MCF 10A (cell line): Measurements from ENCODE around the gene OGFOD3. TPM values are rescaled to one million over a fixed set of nuclear protein-coding genes. Genes with fewer than 3 reads are reported as not detected.

Source experiments
- BruUV-seq: library from RNA; stranded (reverse); fragments of 400-500 nt; replicated peaks from 2 replicates; lab custom pipeline; 2021; lab: Mats Ljungman, UMichigan
- CTCF ChIA-PET: fragments of 300-600 bp; sonication (Branson Sonifier 250); formaldehyde crosslinking; extraction: SDS; loops from one replicate; lab custom pipeline; 2021; ENCODE audit warnings: antibody characterized with exemption, inconsistent platforms; lab: Yijun Ruan, JAX
- POLR2A ChIA-PET: fragments of 300-600, 350-650 bp; sonication (Branson Sonifier 250); formaldehyde crosslinking; extraction: SDS; loops from one replicate; lab custom pipeline; 2020; ENCODE audit warnings: antibody characterized with exemption, inconsistent platforms; lab: Yijun Ruan, JAX
- DNase-seq: peaks from one replicate; pipeline ENCODE4 v3.0.0-alpha.2; 2018; ENCODE audit not compliant: unreplicated experiment
- H3K27ac Mint-ChIP-seq: one replicate; pipeline ENCODE4 v1.8.0; 2022; ENCODE audit warnings: mild to moderate bottlenecking, low read depth, mixed read lengths; ENCODE audit not compliant: unreplicated experiment
- H3K27me3 Mint-ChIP-seq: one replicate; pipeline ENCODE4 v1.8.0; 2022; ENCODE audit warnings: mixed read lengths; ENCODE audit not compliant: insufficient read depth, unreplicated experiment
- H3K36me3 Mint-ChIP-seq: one replicate; pipeline ENCODE4 v1.8.0; 2022; ENCODE audit warnings: mild to moderate bottlenecking, moderate library complexity, mixed read lengths; ENCODE audit not compliant: insufficient read depth, unreplicated experiment
- H3K4me1 Mint-ChIP-seq: one replicate; pipeline ENCODE4 v1.8.0; 2022; ENCODE audit warnings: mixed read lengths; ENCODE audit not compliant: insufficient read depth, unreplicated experiment
- H3K4me3 Mint-ChIP-seq: one replicate; pipeline ENCODE4 v1.8.0; 2022; ENCODE audit warnings: mild to moderate bottlenecking, moderate library complexity, mixed read lengths; ENCODE audit not compliant: unreplicated experiment
- H3K9me3 Mint-ChIP-seq: one replicate; pipeline ENCODE4 v1.8.0; 2022; ENCODE audit warnings: mixed read lengths; ENCODE audit not compliant: unreplicated experiment
- intact Hi-C: fragments of 100-400 bp; cut with micrococcal nuclease; formaldehyde crosslinking; loops from 2 replicates; pipeline ENCODE4 v1.14.1; 2022
- total RNA-seq: library from RNA; stranded (reverse); gene quantifications from 2 replicates; pipeline ENCODE4 v1.2.3, GENCODE V29; 2022
- TF ChIP-seq, protein P1 (sequence below): fragments of 200-600 bp; IDR thresholded peaks from one replicate; pipeline ENCODE4 v1.8.0; 2022; ENCODE audit warnings: antibody characterized with exemption, mild to moderate bottlenecking; ENCODE audit not compliant: unreplicated experiment

OGFOD3 gene
- total RNA-seq, 1 experiment from 2014 or later = 21.1 TPM

DNA sequence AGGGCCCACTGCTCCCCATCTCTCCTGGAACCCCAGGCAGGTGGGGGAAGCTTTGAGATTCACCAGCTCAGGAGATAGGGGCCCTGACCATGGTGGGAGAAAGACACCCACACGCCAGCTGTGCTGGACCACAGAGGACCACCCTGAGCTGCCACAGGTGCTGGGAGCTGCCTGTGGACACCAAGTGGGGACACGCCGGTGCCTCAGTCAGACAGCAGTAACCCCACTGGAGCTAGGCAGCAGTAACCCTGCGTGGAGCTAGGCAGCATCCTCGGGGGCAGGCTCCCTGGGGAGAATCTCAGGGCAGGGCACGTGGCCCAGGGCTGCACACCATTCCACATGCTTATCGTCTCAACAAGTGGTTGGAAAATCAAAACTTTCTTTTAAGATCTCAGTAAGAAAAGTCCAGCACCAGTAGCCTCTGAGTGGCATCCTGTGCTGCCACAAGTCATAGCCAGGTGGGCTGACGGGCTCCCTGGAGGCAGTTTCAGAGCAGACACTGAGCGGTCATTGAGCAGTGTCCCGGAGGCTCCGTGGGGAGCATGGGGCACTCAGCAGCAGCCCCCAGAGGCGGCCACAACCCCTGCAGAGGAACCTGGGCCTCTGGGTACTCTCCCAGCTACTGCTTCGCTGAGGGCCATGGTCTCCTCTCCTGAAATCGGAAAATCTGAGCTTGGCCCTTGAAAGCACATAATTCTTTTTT is 8.2 kb downstream of the OGFOD3 start:
- no peak overlapping the region for H3K27ac Mint-ChIP-seq
- H3K4me3 Mint-ChIP-seq = no peak overlapping the region
- no peaks in the 10 kb centered on the region for H3K9me3 Mint-ChIP-seq
- no TSS peak for BruUV-seq
- CTCF ChIA-PET = interaction anchor here (0.6 to 1.3 kb wide), 7 partner anchors 42 to 154 kb away, joined by 3 to 4 read pairs (median 3); no protein-coding TSS in a partner anchor
- TF ChIP-seq, protein P1, sequence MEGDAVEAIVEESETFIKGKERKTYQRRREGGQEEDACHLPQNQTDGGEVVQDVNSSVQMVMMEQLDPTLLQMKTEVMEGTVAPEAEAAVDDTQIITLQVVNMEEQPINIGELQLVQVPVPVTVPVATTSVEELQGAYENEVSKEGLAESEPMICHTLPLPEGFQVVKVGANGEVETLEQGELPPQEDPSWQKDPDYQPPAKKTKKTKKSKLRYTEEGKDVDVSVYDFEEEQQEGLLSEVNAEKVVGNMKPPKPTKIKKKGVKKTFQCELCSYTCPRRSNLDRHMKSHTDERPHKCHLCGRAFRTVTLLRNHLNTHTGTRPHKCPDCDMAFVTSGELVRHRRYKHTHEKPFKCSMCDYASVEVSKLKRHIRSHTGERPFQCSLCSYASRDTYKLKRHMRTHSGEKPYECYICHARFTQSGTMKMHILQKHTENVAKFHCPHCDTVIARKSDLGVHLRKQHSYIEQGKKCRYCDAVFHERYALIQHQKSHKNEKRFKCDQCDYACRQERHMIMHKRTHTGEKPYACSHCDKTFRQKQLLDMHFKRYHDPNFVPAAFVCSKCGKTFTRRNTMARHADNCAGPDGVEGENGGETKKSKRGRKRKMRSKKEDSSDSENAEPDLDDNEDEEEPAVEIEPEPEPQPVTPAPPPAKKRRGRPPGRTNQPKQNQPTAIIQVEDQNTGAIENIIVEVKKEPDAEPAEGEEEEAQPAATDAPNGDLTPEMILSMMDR = no peak
- intact Hi-C loops = loop anchor here (10.0 kb wide), 2 partner anchors 115 to 145 kb away; no protein-coding TSS in a partner anchor
- H3K27me3 Mint-ChIP-seq = no peaks in the 10 kb centered on the region
- DNase-seq = no peak
- POLR2A ChIA-PET = interaction anchor here (0.6 kb wide), 1 partner anchor 320 kb away, joined by 3 read pairs; no protein-coding TSS in a partner anchor
- peaks cover 24% of the 10 kb centered on the region for H3K36me3 Mint-ChIP-seq
- H3K4me1 Mint-ChIP-seq = no peaks in the 10 kb centered on the region

DNA sequence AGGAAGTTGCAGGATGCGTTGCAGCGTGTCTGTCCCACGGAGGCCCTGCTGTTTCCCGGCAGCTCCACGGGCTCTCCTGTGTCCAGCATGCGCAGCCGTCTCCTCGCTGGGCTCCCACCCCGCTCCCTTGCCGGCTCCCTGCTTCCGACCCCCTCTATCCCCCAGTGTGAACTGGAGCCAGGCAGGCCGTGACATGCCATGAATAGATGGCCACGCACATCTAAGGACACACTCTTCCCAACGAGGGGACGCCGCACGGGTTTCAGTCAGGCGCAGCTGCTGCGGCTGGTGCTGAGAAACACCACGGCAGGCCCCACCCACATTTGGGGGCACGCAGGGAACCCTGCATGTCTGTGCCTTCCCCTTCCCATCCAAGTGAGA is 9.5 kb downstream of the OGFOD3 start:
- intact Hi-C loops = no loop called here
- Mint-ChIP-seq H3K4me1 (no peaks in the 10 kb centered on the region), H3K27me3 (no peaks in the 10 kb centered on the region), H3K36me3 (peaks cover 28% of the 10 kb centered on the region), H3K9me3 (no peaks in the 10 kb centered on the region), H3K4me3 (no peak overlapping the region), H3K27ac (no peak overlapping the region)
- POLR2A ChIA-PET = no interaction called here
- TF ChIP-seq, protein P1 = no peak
- BruUV-seq = no TSS peak
- CTCF ChIA-PET = no interaction called here
- no peak for DNase-seq

DNA sequence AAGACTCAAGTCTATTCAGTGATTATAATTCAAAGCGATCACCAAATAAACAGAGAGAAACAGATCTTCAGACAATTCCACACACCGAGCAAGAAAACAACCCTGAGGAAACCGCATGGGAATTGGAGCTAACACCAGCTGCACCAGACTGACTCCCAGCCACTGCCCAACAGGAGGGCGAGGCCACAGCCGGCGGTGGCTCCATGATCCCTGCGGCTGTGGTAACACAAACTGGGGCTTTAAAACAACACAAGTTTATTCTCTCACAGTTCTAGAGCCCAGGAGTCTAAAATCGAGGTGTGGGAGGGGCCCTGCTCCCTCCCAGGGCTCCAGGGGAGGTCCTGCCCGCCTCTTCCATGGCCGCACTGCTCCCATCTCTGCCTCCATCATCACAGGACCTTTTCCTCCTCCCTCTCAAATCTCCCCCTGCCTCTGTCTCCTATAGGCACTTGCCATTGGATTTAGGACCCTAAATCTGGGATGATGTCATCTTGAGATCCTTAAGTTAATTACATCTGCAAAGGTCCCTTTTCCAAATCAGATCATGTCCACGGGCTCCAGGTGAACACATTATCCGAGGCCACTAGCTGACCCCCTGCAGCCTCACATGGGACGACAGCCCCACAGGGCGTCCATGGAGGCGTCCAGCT is 10.0 kb downstream of the OGFOD3 start:
- no peak overlapping the region for H3K27ac Mint-ChIP-seq
- H3K36me3 Mint-ChIP-seq = peaks cover 32% of the 10 kb centered on the region
- H3K9me3 Mint-ChIP-seq = no peaks in the 10 kb centered on the region
- intact Hi-C loops = no loop called here
- H3K27me3 Mint-ChIP-seq = no peaks in the 10 kb centered on the region
- ChIA-PET CTCF (no interaction called here), POLR2A (no interaction called here)
- no peaks in the 10 kb centered on the region for H3K4me1 Mint-ChIP-seq
- TF ChIP-seq, protein P1 = no peak
- no TSS peak for BruUV-seq
- no peak overlapping the region for H3K4me3 Mint-ChIP-seq
- no peak for DNase-seq

DNA sequence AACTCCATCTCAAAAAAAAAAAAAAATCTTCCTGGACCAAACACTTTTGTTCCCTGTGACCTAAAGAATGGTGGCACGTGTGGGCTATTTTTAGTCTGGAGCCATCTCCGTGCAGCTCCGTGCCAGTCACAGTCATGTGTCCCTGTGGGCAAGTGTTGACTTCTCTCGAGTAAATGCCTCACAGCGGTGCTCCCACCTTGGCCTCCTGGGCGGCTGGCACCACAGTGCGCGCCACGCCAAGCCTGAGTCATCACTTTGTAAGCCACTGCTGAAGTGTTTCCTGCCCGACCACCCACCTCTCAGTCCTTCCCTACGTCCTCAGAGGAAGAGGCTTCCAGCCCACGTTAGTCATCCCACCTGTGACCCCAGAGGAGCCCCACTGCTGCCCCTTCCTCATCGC is 11.1 kb downstream of the OGFOD3 start:
- TF ChIP-seq, protein P1 = no peak
- Mint-ChIP-seq H3K27me3 (no peaks in the 10 kb centered on the region), H3K27ac (no peak overlapping the region), H3K4me3 (no peak overlapping the region), H3K4me1 (no peaks in the 10 kb centered on the region), H3K9me3 (no peaks in the 10 kb centered on the region), H3K36me3 (peaks cover 37% of the 10 kb centered on the region)
- DNase-seq = no peak
- intact Hi-C loops = no loop called here
- BruUV-seq = no TSS peak
- CTCF ChIA-PET = no interaction called here
- POLR2A ChIA-PET = no interaction called here
